Medulla oblongata (tissue), 1 donor: ENCODE measurements around the gene DLG2.

Experiments used
- DNase-seq: peaks from one replicate; pipeline ENCODE4 v3.0.0-alpha.2; 2015; ENCODE audit errors: extremely low spot score

The DLG2 gene

GRCh38 chr11:84663731-84664130 is 963.4 kb downstream of the DLG2 start:
- no peak for DNase-seq

DNA sequence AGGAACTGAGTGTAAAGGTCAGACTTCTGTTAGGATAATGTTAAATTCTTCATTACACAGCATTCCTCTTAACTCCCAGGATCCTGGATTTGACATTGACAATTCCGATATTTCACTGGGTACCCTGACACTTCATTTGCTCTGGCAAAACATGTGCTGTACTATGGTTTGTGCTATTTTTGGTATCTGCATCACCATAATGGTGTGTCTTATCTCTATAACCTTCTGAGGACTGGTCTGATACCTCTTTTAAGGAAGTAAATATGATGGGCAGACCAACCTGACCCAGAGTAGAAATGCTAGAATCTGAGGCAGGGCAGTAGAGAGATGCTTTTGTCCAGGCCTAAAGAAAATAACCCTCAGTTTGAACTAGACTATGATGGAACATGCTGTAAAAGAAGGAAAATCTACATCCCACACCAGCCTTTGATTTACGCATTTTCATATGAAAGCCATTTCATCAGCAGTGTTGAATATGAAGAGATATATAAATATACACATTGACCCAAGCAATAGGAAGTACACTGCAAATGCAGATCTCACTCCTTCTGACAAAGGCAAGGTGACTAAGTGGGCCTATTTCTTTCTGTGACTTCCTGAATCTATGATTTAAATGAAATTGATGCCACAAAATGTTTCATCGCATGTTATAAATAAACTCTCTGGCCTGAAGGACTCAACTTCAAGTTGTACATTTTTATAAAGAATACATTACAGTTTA is 966.7 kb downstream of the DLG2 start:
- DNase-seq = no peak

DNA sequence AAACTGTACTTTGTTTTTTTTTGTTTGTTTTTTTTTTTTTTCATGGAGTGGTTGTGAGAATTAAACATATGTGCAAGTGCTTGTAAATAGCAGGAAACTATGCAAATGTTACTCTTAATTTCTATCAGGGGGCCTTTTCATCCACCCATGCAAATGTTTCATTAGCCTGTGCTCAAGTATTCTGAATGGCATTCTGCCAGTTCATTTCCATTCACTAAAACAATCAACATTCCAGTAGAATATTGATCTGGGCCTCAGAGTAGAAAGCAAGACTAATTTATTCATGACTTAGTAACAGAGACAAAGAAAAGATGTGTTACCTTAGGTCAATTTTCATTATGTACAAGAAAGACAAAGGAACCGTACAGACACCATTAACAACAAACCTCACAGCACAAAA is 971.4 kb downstream of the DLG2 start:
- no peak for DNase-seq

- peak; percentile 6 for DNase-seq
These were observed 978.7 kb downstream of the DLG2 start for GRCh38 chr11:84648471-84648870.

GRCh38 chr11:84645988-84646694 is 981.0 kb downstream of the DLG2 start:
- no peak for DNase-seq

DNA sequence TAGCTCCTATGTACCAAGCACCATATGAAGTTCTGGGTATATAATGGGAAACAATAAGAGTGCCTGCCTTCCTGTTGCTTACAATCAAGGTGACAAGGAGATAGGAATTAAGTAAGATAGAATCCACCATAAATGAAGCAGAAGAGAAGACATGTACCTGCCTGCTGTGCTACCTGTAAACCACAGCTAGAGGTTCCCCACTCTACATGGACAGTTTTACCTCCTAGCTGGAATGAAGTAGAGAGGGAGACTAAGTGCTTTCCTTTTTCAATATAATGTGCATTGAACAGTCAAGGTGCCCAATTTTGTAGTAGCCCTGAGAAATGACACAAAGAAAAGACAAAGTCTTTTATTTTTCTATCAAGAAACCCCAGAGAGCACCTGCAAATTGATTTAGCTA is 984.6 kb downstream of the DLG2 start:
- no peak for DNase-seq

- DNase-seq = no peak
These were observed 992.8 kb downstream of the DLG2 start for GRCh38 chr11:84634309-84634708.

GRCh38 chr11:84628871-84629620 is 998.1 kb downstream of the DLG2 start:
- DNase-seq = no peak

GRCh38 chr11:84626256-84626655 is 1000.9 kb downstream of the DLG2 start:
- no peak for DNase-seq

DNA sequence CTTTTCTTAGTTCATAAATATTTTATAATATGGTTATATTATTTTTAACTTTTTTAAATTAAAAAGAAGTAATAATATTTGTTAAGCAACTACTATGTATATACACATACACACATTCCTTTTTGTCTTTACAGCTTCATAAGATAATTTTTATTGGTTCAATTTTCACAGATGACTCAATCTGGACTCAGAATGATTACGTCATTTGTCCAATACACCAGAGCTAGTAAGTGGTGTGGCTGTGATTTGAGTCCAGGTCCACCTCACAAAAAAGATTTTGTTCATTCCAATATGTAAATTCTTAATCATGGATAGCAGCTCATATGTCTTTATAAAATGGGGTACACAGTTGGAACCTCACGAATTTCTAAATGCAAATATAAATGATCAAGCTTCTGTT is 1014.5 kb downstream of the DLG2 start:
- no peak for DNase-seq

GRCh38 chr11:84608837-84609196 is 1018.3 kb downstream of the DLG2 start:
- DNase-seq = no peak

- no peak for DNase-seq
These were observed 1018.9 kb downstream of the DLG2 start for GRCh38 chr11:84607975-84608836.

GRCh38 chr11:84594602-84595001 is 1032.5 kb downstream of the DLG2 start:
- no peak for DNase-seq

- no peak for DNase-seq
These were observed 1037.0 kb downstream of the DLG2 start for GRCh38 chr11:84590106-84590505.

DNA sequence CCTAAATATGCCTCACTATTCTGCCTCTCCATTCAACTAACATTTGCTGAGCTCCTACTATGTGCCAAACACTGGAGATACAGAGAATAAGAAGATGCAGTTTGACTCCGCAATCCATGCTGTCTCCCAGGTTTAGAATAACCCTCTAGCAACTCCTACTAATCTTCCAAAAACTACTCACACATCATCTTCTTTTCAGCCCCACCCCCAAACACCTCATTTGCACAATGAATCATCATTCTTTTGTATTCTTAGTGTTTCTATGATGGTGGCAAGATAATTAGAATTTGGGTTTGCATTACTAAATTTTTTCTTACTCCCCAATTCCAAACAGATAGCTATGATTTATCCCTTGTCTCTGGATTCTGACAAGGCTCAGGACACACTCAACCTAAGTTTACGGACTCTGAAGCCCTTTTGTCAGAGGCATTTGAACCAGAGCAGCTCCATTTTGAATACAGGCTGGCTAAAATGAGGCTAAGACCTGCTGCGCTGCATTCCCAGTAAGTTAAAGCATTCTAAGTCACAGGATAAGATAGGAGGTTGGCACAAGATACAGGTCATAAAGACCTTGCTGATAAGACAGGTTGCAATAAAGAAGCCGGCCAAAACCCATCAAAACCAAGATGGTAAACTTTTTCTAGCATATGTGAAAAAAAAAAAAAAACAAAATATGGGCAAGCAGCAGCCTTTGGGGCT is 1038.9 kb downstream of the DLG2 start:
- no peak for DNase-seq

GRCh38 chr11:84583106-84583505 is 1044.0 kb downstream of the DLG2 start:
- DNase-seq = no peak

DNA sequence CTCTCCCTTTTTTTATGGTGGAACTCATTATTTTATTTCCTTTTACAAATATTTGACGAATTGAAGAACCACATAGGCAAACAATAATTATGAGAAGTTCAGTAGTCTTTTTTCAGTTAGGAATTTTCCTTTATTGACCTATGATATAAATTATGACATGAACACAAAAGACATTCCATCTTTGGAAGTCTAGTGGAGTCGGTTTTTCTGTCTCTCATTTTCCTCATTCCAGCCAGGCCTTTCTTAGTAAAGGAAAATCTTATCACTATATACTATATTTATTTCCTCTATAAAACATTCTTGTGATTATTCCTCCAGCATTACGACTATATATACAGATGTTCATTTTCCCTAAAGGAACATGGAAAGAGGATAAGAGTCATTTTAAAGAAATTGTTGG is 1046.1 kb downstream of the DLG2 start:
- DNase-seq = no peak

DNA sequence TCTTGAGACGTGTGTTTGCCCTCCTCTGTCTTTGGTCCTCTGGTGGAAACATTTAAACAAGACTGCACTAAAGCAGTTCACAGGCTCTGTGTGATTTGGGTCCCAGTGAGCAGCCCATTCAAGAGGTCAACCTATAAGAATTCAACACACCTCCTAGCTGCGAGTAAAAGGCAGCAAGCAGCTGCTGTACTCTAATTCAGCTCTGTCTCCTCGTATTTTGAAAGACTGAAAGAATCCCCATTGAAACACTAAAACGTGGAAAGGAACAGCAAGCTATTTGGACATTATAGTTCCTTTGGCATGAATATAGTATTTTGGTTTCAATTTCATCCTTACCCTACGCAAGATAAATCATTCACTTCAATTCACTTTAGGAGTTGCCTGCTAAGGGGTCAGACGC is 1046.7 kb downstream of the DLG2 start:
- no peak for DNase-seq

- no peak for DNase-seq
These were observed 1053.3 kb downstream of the DLG2 start for GRCh38 chr11:84573868-84574267.

GRCh38 chr11:84566671-84567070 is 1060.5 kb downstream of the DLG2 start:
- DNase-seq = no peak

GRCh38 chr11:84564867-84565184 is 1062.3 kb downstream of the DLG2 start:
- no peak for DNase-seq
